Measurements from ENCODE around the gene MT4. TPM values are rescaled to one million over a fixed set of nuclear protein-coding genes. Genes with fewer than 3 reads are reported as not detected.

Gene MT4
- polyA plus RNA-seq, 1 experiment, result not detected

DNA sequence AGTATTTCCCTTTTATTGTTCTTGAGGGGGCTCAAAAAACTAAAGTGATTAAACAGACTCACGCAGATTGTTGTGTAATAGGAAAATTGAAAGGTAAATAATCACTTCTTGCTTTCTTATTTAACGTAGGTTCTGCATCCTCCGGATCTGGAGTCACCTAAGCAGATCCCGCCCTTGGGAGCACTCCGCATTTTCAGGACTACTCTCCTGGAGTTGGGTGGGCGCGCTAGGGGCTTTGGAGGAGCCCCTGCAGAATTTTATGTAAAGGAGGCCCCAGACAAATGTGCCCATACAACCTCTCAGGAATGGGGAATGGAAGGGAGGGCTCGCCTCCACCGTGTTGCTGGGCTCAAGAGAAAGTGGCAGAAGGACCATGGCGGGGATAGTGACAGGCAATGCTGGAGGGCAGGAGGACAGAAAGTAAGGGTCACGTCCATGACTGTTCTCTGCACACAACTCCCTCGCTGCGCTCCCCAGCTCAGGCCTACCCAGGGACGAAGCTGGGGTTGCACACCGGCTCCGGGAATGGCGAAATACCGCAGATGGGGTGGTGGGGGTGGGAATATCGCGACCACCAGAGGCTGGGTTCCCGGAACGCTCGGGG is 51.8 kb downstream of the MT4 start:
- Histone ChIP-seq H3K27ac (ENCODE audit: low read depth, low read length) (no peak overlapping the region), H3K9me3 (ENCODE audit: control insufficient read depth, insufficient read depth, low read length) (no peaks in the 10 kb centered on the region), H3K4me3 (ENCODE audit: low read depth, low read length) (peak overlapping the region; percentile 46; the same call in 1 of the 2 replicates), H3K27me3 (ENCODE audit: control insufficient read depth, insufficient read depth, low read length) (no peaks in the 10 kb centered on the region)
- POLR2A ChIA-PET, result interaction anchor here (1.6 to 2.8 kb wide), 2 partner anchors 8 to 9 kb away, joined by 4 to 25 read pairs; partner anchors contain the start of genes MT1E and MT2A
- CTCF ChIA-PET, result no interaction called here
- DNase-seq (ENCODE audit: low read depth, low spot score), result no peak
- TF ChIP-seq, protein P1, sequence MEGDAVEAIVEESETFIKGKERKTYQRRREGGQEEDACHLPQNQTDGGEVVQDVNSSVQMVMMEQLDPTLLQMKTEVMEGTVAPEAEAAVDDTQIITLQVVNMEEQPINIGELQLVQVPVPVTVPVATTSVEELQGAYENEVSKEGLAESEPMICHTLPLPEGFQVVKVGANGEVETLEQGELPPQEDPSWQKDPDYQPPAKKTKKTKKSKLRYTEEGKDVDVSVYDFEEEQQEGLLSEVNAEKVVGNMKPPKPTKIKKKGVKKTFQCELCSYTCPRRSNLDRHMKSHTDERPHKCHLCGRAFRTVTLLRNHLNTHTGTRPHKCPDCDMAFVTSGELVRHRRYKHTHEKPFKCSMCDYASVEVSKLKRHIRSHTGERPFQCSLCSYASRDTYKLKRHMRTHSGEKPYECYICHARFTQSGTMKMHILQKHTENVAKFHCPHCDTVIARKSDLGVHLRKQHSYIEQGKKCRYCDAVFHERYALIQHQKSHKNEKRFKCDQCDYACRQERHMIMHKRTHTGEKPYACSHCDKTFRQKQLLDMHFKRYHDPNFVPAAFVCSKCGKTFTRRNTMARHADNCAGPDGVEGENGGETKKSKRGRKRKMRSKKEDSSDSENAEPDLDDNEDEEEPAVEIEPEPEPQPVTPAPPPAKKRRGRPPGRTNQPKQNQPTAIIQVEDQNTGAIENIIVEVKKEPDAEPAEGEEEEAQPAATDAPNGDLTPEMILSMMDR (IDR thresholded peaks at IDR 0.05; ENCODE audit: low read depth, low read length), result no peak

DNA sequence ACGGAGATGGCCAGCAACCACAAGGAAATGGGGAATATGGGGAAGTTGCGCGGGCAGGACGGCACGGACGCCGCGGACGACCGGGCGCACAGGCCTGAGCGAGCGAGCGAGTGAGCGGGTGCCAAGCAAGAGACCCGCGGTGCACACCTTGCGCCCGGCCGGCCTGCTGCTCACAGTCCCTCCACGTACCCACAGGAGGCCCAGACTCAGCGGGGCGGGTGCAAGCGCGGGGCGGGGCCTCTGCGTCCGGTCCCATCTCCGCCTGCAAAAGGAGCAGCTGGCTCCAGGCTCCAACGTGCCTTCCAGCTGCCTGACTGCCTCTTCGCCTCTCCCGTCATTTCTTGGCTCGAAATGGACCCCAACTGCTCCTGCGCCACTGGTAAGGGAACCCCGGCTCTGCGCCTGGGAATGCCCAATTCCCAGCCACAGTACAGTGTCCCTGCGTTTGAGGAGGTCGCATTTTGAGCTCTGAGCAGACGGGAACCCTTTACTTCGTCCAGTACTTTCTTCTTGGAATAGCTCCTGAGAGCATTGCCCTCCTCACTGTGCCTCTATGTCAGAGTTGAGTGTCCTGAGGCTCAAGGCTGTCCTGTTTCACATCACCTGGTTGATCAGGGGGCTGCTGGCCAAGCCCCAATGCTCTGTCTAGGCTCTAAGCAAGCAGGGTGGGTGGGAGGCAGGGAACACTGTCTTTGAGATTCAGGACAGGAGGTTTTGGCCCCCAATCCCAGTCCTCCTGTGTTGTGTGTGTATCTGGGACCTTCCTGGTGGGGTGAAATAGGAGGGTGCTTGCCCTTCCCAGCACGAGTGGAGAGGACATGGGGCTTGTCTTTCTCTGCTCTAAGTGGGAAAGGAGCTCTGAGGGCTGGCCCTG is 52.6 kb downstream of the MT4 start:
- DNase-seq (ENCODE audit: low read depth, low spot score), result no peak
- TF ChIP-seq, protein P1 (IDR thresholded peaks at IDR 0.05; ENCODE audit: low read depth, low read length), result no peak
- no peak overlapping the region for H3K27ac ChIP-seq (ENCODE audit: low read depth, low read length)
- peak overlapping the region; percentile 46 for H3K4me3 ChIP-seq (ENCODE audit: low read depth, low read length)
- no peaks in the 10 kb centered on the region for H3K27me3 ChIP-seq (ENCODE audit: control insufficient read depth, insufficient read depth, low read length)
- POLR2A ChIA-PET, result interaction anchor here (0.6 to 2.8 kb wide), 3 partner anchors 8 to 94 kb away, joined by 4 to 25 read pairs (median 4); partner anchors contain the start of genes MT1E and MT2A
- CTCF ChIA-PET, result interaction anchor here (1.0 kb wide), 1 partner anchor 84 kb away, joined by 3 read pairs; no protein-coding TSS in a partner anchor
- no peaks in the 10 kb centered on the region for H3K9me3 ChIP-seq (ENCODE audit: control insufficient read depth, insufficient read depth, low read length)

DNA sequence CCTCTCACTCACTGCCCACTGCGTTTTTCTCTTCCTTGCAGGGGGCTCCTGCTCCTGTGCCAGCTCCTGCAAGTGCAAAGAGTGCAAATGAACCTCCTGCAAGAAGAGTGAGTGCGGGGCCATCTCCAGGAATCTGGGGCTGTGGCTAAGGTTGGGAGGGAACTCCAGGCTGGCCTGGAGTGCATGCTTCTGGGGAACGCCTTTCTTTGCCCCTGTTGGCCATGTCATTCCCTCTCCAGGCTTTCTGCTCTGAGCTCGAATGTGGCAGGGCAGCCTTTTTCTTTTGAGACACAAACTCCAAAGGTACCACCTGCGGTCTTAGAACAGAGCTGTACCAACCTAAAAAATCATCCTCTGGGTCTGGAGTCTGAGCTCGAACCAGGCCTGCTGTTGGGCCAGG is 53.3 kb downstream of the MT4 start:
- H3K4me3 ChIP-seq (ENCODE audit: low read depth, low read length), result no peak overlapping the region
- no peaks in the 10 kb centered on the region for H3K9me3 ChIP-seq (ENCODE audit: control insufficient read depth, insufficient read depth, low read length)
- TF ChIP-seq, protein P1 (IDR thresholded peaks at IDR 0.05; ENCODE audit: low read depth, low read length), result no peak
- no peak for DNase-seq (ENCODE audit: low read depth, low spot score)
- no peak overlapping the region for H3K27ac ChIP-seq (ENCODE audit: low read depth, low read length)
- POLR2A ChIA-PET, result interaction anchor here (0.6 to 2.8 kb wide), 3 partner anchors 8 to 94 kb away, joined by 4 to 25 read pairs (median 4); partner anchors contain the start of genes MT1E and MT2A
- CTCF ChIA-PET, result interaction anchor here (1.0 kb wide), 1 partner anchor 84 kb away, joined by 3 read pairs; no protein-coding TSS in a partner anchor
- H3K27me3 ChIP-seq (ENCODE audit: control insufficient read depth, insufficient read depth, low read length), result no peaks in the 10 kb centered on the region

Other genes starting within 250 kb of the MT4 start
- gene AMFR, start 139.5 kb upstream of the MT4 start, polyA plus RNA-seq (2011; rRNA removed), result 77.9 and 80.4 TPM in 2 replicates
- 111 and 124 TPM in 2 replicates for gene NUDT21, start 113.7 kb upstream of the MT4 start, polyA plus RNA-seq (2011; rRNA removed)
- 65.5 and 89.0 TPM in 2 replicates for gene OGFOD1, start 113.5 kb upstream of the MT4 start, polyA plus RNA-seq (2011; rRNA removed)
- gene BBS2, start 45.0 kb upstream of the MT4 start, polyA plus RNA-seq (2011; rRNA removed), result 49.7 and 53.6 TPM in 2 replicates
- not detected in 2 replicates for gene MT3, start 24.5 kb downstream of the MT4 start, polyA plus RNA-seq (2011; rRNA removed)
- 82.6 and 146 TPM in 2 replicates for gene MT2A, start 43.5 kb downstream of the MT4 start, polyA plus RNA-seq (2011; rRNA removed)
- 153 and 250 TPM in 2 replicates for gene MT1E, start 60.7 kb downstream of the MT4 start, polyA plus RNA-seq (2011; rRNA removed)
- gene MT1M, start 67.6 kb downstream of the MT4 start, polyA plus RNA-seq (2011; rRNA removed), result 0.10 and 0.38 TPM in 2 replicates
- 0.66 TPM in 1 of 2 replicates, not detected in the other for gene MT1A, start 73.6 kb downstream of the MT4 start, polyA plus RNA-seq (2011; rRNA removed)
- not detected in 2 replicates for gene MT1B, start 86.8 kb downstream of the MT4 start, polyA plus RNA-seq (2011; rRNA removed)
- gene MT1F, start 92.9 kb downstream of the MT4 start, polyA plus RNA-seq (2011; rRNA removed), result 0.21 and 0.35 TPM in 2 replicates
- gene MT1G, start 103.0 kb downstream of the MT4 start, polyA plus RNA-seq (2011; rRNA removed), result not detected in 2 replicates
- not detected in 2 replicates for gene MT1H, start 104.7 kb downstream of the MT4 start, polyA plus RNA-seq (2011; rRNA removed)
- gene MT1X, start 117.4 kb downstream of the MT4 start, polyA plus RNA-seq (2011; rRNA removed), result 19.5 and 30.1 TPM in 2 replicates
- gene NUP93, start 165.1 kb downstream of the MT4 start, polyA plus RNA-seq (2011; rRNA removed), result 46.4 and 51.1 TPM in 2 replicates